ENCODE measurements around the gene SRF. TPM values are rescaled to one million over a fixed set of nuclear protein-coding genes. Genes with fewer than 3 reads are reported as not detected.

SRF gene
- total and polyA plus RNA-seq, 12 donors = 30.5 to 94.3 (median 69.6) TPM

GRCh38 chr6:43176423-43176786 lies 5.3 kb downstream of the SRF start:
- no peaks in the 10 kb centered on the region for H3K27me3 ChIP-seq
- WGBS, 2 donors = 91 to 92% methylated on average over 6 of the region's 6 CpGs
- ATAC-seq (no peak), DNase-seq (no peak)
- peak overlapping the region in 5 of 10 donors; percentile 13 to 98 (median 51) for H3K27ac ChIP-seq
- peaks cover 19 to 49% (median 36%) of the 10 kb centered on the region in 9 donors for H3K4me1 ChIP-seq
- peaks cover 4 to 65% (median 35%) of the 10 kb centered on the region in 9 donors for H3K36me3 ChIP-seq
- intact Hi-C loops (cut with DNase I) = no loop called here
- H3K9me3 ChIP-seq = no peaks in the 10 kb centered on the region
- no peak for TF ChIP-seq CTCF (IDR thresholded peaks at IDR 0.05)
- H3K4me3 ChIP-seq = no peak overlapping the region

GRCh38 chr6:43178150-43178549 lies 7.1 kb downstream of the SRF start:
- Histone ChIP-seq H3K4me1 (peaks cover 18 to 53% (median 39%) of the 10 kb centered on the region in 9 donors), H3K4me3 (no peak overlapping the region), H3K36me3 (peaks cover 4 to 65% (median 35%) of the 10 kb centered on the region in 9 donors), H3K27ac (no peak overlapping the region), H3K9me3 (no peaks in the 10 kb centered on the region), H3K27me3 (no peaks in the 10 kb centered on the region)
- TF ChIP-seq CTCF (IDR thresholded peaks at IDR 0.05) = no peak
- intact Hi-C loops (cut with DNase I) = no loop called here
- 77 to 84% methylated on average over 12 of the region's 12 CpGs for WGBS, 2 donors
- ATAC-seq (no peak), DNase-seq (no peak)

- intact Hi-C loops (cut with DNase I) = no loop called here
- Histone ChIP-seq H3K27me3 (no peaks in the 10 kb centered on the region), H3K27ac (no peak overlapping the region), H3K4me1 (peaks cover 8 to 53% (median 32%) of the 10 kb centered on the region in 9 donors), H3K4me3 (no peak overlapping the region), H3K36me3 (peaks cover 4 to 69% (median 35%) of the 10 kb centered on the region in 9 donors), H3K9me3 (no peaks in the 10 kb centered on the region)
- no peak for TF ChIP-seq CTCF (IDR thresholded peaks at IDR 0.05)
- ATAC-seq (no peak), DNase-seq (no peak)
- 88 to 90% methylated on average over 20 of the region's 20 CpGs for WGBS, 2 donors
These were observed 8.1 kb downstream of the SRF start for GRCh38 chr6:43178951-43179830.

GRCh38 chr6:43180058-43180457 lies 9.0 kb downstream of the SRF start:
- no peak for ATAC-seq
- WGBS, 2 donors = 80 to 82% methylated on average over 7 of the region's 7 CpGs

More at GRCh38 chr6:43180058-43180457, 9.0 kb downstream of the SRF start:
- intact Hi-C loops (cut with DNase I) = loop anchor here in 1 of 10 donors (10.0 kb wide), 1 partner anchor 325 kb away; no protein-coding TSS in a partner anchor
- Histone ChIP-seq H3K27me3 (no peaks in the 10 kb centered on the region), H3K36me3 (peaks cover 4 to 74% (median 35%) of the 10 kb centered on the region in 9 donors), H3K4me1 (peaks cover 4 to 48% (median 25%) of the 10 kb centered on the region in 9 donors), H3K4me3 (no peak overlapping the region), H3K9me3 (no peaks in the 10 kb centered on the region), H3K27ac (no peak overlapping the region)
- no peak for DNase-seq
- no peak for TF ChIP-seq CTCF (IDR thresholded peaks at IDR 0.05)

Data from heart right ventricle (tissue), 16 donors.